ENCODE measurements around the gene NXPE4.

Gene NXPE4

DNA sequence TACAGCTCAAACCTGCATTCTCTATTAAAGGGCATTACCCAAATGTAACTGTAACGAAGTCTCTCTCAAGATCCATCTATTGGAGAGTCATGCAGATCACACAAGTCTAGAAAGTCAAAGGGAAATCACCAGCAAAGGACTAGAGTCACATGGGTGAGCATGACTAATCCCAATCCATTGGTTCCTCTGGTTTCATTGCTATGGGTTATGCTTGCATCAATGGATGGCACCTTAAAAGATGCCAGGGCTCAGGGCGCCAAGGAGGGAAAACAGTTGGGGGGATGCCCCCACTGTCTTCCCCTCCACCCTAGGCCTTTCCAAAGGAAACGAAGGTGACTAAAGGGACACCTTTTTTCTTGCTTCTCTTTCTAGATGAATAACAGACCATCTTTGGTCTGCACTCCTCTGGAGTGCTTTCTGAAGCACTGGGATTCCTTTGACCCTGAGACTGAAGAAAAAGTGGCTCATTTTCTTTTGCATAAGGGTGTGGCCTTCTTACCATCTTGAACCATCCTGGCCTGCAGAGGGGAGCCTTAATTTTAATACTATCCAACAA lies 8.1 kb downstream of the NXPE4 start:
- Histone ChIP-seq H4K20me1 (ENCODE audit: insufficient read depth) (no peaks in the 10 kb centered on the region), H3K4me2 (no peak overlapping the region), H3K4me3 (IDR thresholded peaks at IDR 0.05; ENCODE audit: insufficient read depth, low read depth, low read length) (no peak overlapping the region), H3K27me3 (ENCODE audit: insufficient read depth, low read depth) (no peaks in the 10 kb centered on the region), H3K36me3 (ENCODE audit: insufficient read depth) (no peaks in the 10 kb centered on the region), H3K79me2 (ENCODE audit: insufficient read depth, low read depth) (no peaks in the 10 kb centered on the region), H3K27ac (no peak overlapping the region), H3K9ac (no peak overlapping the region), H2AFZ (ENCODE audit: low read depth) (no peak overlapping the region), H3K4me1 (ENCODE audit: low read depth, poor library complexity, severe bottlenecking) (no peaks in the 10 kb centered on the region)
- no peak for TF ChIP-seq CTCF (conservative IDR thresholded peaks at IDR 0.05; ENCODE audit: low read depth, low read length)

DNA sequence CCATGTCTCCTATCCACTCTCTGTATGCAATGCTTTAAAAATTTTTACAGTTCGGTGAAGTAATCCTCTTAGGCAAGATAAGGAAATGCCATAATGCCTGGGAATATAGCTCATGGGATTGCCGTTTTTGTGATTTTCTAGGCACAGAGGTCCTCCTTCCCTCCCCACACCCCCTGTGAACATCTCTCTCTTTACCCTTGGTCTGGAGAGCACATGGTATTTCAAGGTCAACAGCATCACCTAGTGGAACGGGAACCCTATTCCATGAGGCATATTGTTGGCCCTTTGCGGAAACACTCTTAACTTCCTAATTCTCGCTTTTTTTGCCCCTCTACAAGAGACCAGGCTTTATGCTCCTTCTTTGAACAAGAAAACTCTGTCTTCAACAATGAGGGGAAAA lies 8.8 kb downstream of the NXPE4 start:
- no peak for TF ChIP-seq CTCF (conservative IDR thresholded peaks at IDR 0.05; ENCODE audit: low read depth, low read length)
- Histone ChIP-seq H2AFZ (ENCODE audit: low read depth) (no peak overlapping the region), H3K27ac (no peak overlapping the region), H3K36me3 (ENCODE audit: insufficient read depth) (no peaks in the 10 kb centered on the region), H3K27me3 (ENCODE audit: insufficient read depth, low read depth) (no peaks in the 10 kb centered on the region), H3K4me3 (IDR thresholded peaks at IDR 0.05; ENCODE audit: insufficient read depth, low read depth, low read length) (no peak overlapping the region), H3K4me1 (ENCODE audit: low read depth, poor library complexity, severe bottlenecking) (no peaks in the 10 kb centered on the region), H3K79me2 (ENCODE audit: insufficient read depth, low read depth) (no peaks in the 10 kb centered on the region), H3K4me2 (no peak overlapping the region), H4K20me1 (ENCODE audit: insufficient read depth) (no peaks in the 10 kb centered on the region), H3K9ac (no peak overlapping the region)

DNA sequence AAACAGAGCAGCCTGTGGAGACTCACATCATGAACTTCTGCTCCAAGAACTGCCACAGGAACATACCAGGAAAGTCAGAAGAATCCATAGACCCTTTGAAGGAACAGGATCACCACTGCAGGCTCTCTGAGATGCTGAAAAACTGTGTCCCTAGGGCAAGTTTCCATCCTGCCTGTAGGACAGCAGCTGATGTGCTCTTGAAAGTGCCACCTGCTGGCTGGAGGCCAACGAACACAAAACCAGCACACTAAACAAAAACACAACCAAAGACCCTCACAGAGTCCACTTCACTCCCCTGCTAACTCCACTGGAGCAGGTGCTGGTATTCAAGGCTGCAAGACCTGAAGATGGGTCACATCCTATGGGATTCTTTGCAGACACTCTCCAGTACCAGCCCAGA lies 23.9 kb downstream of the NXPE4 start:
- no peak overlapping the region for H3K4me2 ChIP-seq
- no peak for TF ChIP-seq CTCF (conservative IDR thresholded peaks at IDR 0.05; ENCODE audit: low read depth, low read length)
- no peak overlapping the region for H3K27ac ChIP-seq
- H3K27me3 ChIP-seq (ENCODE audit: insufficient read depth, low read depth), result no peaks in the 10 kb centered on the region
- no peaks in the 10 kb centered on the region for H3K36me3 ChIP-seq (ENCODE audit: insufficient read depth)
- no peaks in the 10 kb centered on the region for H4K20me1 ChIP-seq (ENCODE audit: insufficient read depth)
- no peak overlapping the region for H3K9ac ChIP-seq
- H3K79me2 ChIP-seq (ENCODE audit: insufficient read depth, low read depth), result no peaks in the 10 kb centered on the region
- no peaks in the 10 kb centered on the region for H3K4me1 ChIP-seq (ENCODE audit: low read depth, poor library complexity, severe bottlenecking)
- no peak overlapping the region for H3K4me3 ChIP-seq (IDR thresholded peaks at IDR 0.05; ENCODE audit: insufficient read depth, low read depth, low read length)
- H2AFZ ChIP-seq (ENCODE audit: low read depth), result no peak overlapping the region

DNA sequence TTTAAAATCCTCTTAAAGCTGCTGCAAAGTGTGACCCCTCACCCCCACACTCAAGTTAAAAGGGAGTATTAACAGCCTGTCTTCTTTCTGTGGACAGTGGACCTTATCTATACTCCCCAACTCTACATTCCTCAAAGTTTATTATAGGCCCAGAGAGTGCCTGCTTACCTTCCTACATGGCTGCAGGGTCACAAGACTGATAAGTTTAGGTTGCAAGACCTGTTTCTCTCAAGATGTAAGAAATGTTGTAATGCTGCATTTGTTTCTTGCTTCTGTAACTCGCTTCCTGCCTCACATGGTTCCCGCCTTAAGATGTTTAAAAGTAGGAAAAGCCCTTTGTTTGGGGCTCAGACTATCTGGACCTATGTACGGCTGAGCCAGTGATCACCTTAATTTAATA lies 25.8 kb downstream of the NXPE4 start:
- no peaks in the 10 kb centered on the region for H3K79me2 ChIP-seq (ENCODE audit: insufficient read depth, low read depth)
- H3K4me1 ChIP-seq (ENCODE audit: low read depth, poor library complexity, severe bottlenecking), result no peaks in the 10 kb centered on the region
- no peak overlapping the region for H3K9ac ChIP-seq
- no peak overlapping the region for H3K4me2 ChIP-seq
- no peaks in the 10 kb centered on the region for H3K36me3 ChIP-seq (ENCODE audit: insufficient read depth)
- H2AFZ ChIP-seq (ENCODE audit: low read depth), result no peak overlapping the region
- no peak overlapping the region for H3K27ac ChIP-seq
- no peak for TF ChIP-seq CTCF (conservative IDR thresholded peaks at IDR 0.05; ENCODE audit: low read depth, low read length)
- no peak overlapping the region for H3K4me3 ChIP-seq (IDR thresholded peaks at IDR 0.05; ENCODE audit: insufficient read depth, low read depth, low read length)
- no peaks in the 10 kb centered on the region for H3K27me3 ChIP-seq (ENCODE audit: insufficient read depth, low read depth)
- no peaks in the 10 kb centered on the region for H4K20me1 ChIP-seq (ENCODE audit: insufficient read depth)
